GM21723 (cell line): ENCODE measurements around the gene TNFRSF8.
"Not testable (repeated sequence)": the region's sequence is repeated elsewhere in the genome, so short reads cannot be mapped to it uniquely, and the experiment has no call there.

ENCODE experiments used
- ATAC-seq: cut with Tn5 transposase; IDR thresholded peaks from one replicate; pipeline ENCODE4 v1.9.1; 2021; ENCODE audit warnings: mild to moderate bottlenecking, moderate library complexity; ENCODE audit not compliant: unreplicated experiment

The TNFRSF8 gene

DNA sequence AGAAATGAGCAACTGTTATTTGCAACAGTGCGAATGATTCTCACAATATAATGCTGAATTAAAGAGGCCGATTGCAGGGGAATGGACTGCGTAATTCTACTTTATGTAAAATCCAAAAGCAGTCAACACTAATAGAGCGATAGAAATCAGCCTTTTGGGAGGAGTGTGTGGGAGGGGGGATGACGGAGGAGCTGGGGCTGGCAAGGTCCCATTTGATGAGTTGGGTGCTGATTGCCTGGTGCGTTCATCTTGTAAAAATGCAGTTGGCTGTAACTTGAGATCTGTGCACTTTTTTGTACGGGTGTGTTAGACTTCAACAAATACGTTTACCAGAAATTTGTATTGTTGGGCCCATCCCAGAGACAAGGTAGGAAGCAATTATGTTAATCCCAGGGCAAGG is 20.7 kb downstream of the TNFRSF8 start:
- no peak for ATAC-seq

DNA sequence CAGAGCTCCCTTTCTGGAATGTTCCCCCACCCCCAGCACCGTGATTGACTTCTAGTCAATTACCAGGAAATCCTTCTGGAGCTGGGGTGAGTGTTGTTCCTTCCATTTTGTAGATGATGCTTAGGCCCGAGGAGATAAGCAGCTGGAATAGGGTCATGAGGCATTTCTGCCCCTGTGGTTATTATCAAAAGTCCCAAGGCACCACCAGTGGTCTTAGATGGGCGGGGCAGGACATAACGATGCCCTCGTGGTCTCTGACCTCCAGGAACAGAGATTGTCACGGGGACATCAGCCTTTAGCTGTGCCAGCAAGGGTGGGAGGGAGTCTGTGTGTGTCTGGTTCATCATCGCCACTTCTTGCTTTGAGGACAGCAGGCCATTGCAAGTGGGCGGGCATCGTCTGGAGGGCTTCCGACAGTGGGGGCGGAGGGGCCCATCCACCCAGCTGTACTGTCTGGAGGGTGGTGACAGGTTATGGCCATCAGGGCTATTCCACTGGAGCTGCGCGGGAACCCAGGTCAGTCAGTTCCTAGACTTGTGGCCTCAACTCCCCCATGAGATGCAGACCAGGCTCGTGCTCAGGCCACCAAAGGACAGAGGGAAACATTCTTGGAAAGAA is 22.6 kb downstream of the TNFRSF8 start:
- ATAC-seq: no peak

DNA sequence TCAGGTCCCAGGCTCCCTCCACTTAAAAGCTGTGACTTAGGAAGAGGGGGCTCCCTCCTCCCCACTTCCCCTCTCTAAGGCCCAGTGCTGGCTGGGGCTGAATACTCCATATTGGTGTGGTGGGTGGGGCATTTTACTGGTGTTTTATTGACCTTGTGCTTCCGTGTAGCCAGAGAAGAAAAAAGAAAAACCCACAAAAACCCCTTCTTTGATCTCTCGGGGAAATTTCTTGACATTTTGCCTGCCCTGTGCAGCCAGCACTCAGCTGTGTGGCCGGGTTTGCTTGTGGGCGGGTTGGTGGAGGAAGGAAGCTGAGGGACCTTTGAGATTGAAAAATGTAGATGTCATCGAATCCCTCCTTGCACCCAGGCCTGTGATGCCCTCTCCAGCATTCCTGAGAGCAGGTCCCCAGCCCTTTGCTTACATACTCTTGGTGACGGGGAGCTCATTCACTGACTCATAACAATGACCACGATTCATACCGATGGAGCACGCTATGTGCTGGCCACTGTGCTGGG is 24.8 kb downstream of the TNFRSF8 start:
- no peak for ATAC-seq

DNA sequence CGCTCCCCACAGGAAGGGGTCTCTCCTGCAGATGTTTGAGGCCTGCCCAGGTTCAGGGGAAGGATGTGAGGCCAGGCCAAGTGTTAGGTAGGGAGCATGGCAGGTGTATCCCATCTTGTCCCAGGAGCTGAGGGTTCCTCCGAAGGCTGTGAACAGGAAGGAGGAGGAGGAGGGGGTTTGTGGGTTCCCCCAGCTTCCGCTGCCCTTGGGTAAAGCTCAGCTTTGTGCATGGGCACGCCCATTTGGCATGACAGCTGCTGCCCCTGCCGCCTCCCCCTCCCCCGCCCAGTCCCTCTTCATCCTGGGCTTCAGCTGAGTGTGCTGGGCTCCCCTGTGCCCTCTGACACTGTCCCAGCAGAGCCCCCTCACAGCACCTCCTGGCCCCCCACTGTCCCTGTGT is 25.5 kb downstream of the TNFRSF8 start:
- no peak for ATAC-seq

DNA sequence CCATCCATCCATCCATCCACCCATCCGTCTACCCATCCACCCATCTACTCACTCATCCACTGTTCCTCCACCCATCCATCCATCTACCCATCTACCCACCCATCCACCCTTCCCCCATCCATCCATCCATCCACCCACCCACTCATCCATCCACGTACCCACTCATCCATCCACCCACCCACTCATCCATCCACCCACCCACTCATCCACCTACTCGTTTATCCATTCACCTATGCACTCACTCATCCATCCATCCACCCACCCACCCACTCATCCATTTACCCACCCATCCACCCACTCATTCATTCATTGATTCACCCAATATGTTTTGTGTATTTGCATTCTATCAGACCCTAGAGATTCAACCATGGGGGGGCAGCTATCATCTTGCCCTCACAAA is 27.2 kb downstream of the TNFRSF8 start:
- ATAC-seq: no peak

DNA sequence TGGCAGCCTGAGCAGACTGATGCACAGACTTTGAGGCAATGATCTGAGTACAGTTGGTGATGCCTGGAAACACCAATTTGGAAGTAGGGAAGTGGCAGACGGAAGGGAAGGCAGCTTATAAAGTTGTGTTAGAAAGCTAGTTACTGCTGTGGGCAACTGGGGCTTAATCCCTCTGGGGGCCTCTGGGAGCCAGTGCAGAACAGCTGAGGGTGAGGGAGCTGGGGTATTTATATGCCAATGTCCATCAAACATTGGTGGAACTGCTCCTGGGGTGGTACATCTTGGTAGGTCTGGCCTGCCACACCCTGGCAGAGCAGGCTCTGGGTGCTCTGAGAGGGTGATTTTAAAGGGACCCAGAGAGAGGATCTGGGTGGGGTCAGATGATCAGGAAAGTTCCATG is 28.1 kb downstream of the TNFRSF8 start:
- ATAC-seq: no peak

DNA sequence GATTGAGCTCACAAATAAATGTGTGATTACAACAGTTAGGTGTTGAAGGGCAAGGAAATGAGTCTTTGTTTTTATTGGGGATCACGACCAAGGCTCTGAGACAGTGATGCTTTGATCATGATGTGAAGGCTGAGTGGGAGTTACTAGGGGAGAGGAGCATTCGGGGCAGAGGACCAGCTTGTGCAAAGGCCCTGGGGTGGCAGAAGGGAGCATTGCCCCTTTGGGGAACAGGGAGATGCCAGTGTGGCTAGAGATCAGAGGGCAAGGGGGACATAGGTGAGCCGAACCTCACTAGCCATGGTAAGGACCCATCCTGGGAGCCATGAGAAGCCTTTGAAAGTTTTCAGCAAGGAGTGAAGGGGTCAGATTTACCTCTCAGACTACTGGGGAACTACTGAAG is 31.1 kb downstream of the TNFRSF8 start:
- ATAC-seq: no peak

DNA sequence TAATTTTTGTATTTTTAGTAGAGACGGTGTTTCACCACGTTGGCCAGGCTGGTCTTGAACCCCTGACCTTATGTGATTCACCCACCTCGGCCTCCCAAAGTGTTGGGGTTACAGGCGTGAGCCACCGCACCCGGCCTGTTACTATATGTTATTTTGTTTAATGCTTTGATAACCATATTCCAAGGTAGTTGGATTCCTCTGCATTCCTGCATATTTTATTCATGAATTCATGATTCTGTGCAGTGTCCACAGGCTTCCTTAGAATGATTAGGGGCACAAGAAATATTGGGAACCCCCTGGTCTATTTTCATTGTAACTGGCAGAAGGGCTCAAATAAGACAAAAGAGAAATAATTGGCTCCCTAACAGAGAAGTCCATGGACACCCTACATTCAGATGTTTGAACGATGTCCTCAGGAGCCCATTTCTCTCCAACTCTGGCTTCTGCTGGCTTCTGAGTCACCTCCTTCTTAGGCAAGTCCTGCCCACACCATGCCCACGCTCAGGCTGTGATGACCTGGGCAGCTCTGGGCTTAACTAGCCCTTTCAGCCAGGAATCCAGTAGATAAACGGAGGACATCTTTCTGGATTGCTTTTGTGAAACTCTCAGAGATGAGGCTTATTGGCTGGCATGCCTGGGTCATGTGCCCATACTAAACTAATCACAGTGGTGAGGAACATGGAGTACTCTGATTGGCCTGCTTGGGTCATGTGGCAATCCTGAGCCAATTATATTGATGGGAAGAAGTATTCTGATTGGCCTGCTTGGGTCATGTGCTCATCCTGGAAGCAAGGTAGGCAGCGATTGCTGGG is 32.6 kb downstream of the TNFRSF8 start:
- ATAC-seq: no peak

DNA sequence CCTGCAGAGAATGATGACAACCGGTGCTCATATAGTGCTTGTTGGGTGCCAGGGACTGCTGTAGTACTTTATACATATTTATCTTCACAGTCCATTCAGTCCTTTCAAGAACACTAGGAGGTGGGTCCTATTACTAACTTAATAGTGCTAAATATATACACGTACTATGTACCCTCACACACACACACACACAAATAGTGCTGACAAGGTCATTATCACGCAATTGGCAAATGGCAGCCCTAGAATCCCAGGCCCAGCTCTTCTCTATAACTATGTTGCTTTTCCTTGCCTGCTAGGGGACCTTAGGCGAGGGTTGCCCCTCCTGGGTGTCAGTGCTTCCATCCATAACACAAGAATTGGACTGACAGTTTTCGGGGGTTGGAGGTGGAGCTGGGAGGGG is 33.5 kb downstream of the TNFRSF8 start:
- ATAC-seq: no peak

DNA sequence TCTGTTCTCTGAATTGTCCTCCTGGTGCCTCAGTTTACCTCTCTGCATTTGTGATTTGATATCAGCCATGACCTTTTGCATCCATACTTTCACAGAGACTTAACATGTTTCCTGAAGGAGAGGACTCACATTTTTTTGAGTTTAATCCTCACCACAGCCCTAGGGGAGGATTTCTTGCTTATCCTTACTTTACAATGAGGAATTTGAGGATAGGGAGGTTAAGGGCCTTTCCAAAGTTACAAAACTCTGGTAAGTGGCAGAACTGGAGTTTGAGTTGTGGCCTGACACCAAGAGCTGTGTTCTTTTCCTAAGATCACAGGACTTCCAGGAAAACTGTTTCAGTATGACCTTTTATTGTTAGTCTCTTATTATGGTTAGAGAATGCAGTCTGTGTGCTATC is 34.2 kb downstream of the TNFRSF8 start:
- ATAC-seq: no peak

DNA sequence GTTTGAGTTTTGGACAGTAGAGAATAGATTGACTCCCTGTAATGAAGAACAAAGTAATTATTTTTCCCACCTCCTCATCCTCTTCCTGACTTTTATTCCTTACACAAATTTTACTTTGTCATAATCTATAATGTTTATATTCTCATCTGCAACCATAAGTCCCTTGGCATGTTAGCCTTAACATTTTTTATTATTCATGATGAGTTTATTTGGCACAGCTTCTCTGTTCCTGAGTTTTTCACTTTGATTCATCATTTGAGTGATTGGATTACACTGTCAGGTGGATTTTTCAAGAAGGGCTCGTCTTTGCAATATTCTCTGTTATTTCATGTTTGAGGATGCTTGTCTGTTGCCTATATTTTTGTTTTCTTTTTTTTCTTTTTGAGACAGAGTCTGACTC is 35.7 kb downstream of the TNFRSF8 start:
- no peak for ATAC-seq

DNA sequence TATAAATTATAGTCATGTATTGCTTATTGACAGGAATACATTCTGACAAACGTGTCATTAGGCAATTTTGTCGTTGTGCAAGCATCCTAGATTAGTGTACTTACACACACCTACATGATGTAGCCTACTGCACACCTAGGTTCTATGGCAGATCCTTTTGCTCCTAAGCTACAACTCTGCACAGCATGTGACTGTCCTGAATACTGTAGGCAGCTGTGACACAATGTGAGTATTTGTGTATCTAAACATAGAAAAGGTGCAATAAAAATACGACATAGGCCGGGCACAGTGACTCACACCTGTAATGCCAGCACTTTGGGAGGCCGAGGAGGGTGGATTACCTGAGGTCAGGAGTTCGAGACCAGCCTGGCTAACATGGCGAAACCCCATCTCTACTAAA is 36.5 kb downstream of the TNFRSF8 start:
- ATAC-seq: no peak

DNA sequence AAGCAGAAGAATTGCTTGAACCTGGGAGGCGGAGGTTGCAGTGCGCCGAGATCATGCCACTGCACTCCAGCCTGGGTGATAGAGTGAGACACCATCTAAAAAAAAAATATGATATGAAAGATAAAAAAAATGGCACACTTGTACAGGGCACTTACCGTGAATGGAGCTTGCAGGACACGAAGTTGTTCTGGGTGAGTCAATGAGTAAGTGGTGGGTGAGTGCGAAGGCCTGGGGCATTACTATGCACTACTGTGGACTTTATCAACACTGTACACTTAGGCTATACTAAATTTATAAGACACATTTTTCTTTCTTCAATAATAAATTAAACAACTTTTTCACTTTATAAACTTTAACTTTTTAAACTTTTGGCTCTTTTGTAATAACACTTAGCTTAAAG is 37.0 kb downstream of the TNFRSF8 start:
- ATAC-seq: no peak

DNA sequence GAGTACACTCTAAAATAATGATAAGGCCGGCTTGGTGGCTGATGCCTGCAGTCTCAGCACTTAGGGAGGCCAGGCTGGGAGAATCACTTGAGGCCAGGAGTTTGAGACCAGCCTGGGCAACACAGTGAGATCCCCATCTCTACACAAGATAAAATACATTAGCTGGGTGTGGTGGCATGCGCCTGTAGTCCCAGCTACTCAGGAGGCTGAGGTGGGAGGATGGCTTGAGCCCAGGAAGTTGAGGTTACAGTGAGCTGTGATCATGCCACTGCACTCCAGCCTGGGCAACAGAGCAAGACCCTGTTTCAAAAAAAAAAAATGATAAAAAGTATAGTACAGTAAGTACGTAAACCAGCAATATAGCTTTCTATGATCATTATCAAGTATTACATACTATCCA is 38.0 kb downstream of the TNFRSF8 start:
- not testable (repeated sequence) for ATAC-seq

DNA sequence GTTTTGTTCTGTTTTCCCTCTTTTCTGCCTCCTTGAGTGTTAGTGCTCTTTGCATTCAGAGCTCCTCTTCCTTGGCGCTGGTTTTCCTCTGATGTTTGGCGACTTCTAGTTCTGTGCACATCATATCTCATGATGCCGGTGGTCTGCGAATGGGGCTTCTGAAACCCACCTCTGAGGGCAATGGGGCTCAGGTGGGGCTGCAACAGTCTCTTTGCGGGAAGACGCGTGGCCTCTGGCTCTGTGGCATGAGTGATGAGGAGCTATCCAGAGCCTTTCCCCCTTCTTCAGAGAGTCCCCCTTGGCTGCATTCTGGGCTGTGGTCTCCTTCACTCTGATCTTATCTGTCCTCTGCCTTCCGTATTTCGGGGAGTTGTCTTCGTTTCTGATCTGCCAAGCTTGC is 39.0 kb downstream of the TNFRSF8 start:
- ATAC-seq: no peak

DNA sequence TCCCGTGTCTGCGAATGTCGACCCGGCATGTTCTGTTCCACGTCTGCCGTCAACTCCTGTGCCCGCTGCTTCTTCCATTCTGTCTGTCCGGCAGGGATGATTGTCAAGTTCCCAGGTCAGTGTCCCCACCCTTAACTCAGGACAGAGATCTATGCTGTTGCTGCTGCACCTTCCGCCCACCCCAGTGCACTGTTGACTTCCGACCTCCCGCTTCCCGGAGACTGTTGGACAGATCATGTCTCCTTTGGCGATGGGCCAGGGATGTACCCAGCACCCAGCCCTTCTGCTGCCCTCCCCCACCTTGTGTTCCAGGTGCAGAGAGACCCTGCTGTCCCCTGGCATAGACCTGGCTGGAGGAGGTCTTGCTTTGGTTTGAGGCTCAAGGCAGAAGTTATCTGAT is 41.3 kb downstream of the TNFRSF8 start:
- no peak for ATAC-seq

DNA sequence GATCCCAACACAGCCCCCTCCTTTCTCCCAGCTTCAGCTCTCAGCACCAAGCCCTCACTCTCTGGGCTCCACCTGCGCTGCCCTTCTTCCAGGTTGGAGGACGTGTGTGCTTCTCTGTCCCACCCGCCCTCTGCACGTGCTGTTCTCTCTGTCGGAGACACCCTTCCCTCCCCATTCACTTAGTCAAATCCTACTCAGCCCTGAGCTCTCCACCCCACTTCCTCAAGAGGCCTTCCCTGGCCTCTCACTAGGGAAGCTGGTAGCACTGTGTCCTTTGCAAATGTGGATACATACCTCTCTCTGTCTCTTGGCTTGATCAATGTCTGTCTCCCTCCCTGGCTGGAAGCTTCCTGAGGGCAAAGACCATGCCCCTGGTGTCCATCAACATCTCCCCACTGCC is 43.0 kb downstream of the TNFRSF8 start:
- ATAC-seq: no peak

DNA sequence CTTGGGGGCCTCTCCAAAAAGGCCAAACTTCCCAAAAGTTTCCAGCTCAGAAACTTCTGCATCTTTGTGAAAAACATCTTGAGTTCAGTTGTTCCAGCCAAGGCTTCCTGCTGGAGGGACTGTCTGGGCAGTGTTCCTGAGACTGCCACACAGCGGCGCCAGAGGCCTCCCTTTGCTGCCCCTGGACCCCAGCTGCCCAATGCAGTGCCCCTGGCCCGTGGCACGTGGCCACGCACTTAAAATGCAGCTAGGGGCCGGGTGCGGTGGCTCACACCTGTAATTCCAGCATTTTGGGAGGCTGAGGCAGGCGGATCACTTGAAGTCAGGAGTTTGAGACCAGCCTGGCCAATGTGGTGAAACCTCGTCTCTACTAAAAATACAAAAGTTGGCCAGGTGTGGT is 43.8 kb downstream of the TNFRSF8 start:
- ATAC-seq: not testable (repeated sequence)

DNA sequence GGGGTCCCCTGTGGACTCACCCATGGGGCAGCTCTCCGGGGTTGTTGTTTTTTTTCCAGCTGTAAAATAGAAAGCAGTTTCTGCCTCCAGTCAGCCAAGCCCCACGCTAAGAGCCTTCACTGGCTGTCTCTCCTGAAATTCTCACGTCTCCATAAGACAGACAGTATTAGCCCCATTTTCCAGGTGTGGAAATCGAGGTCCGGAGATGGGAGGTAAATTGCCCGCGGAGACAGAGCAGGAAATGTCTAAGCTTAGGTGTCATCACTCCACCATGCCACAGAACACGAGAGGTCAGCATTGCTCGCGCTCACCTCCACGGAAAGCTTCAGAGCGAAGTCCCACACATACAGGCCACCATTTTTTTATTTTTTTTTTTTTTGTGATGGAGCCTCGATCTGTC is 44.6 kb downstream of the TNFRSF8 start:
- no peak for ATAC-seq

DNA sequence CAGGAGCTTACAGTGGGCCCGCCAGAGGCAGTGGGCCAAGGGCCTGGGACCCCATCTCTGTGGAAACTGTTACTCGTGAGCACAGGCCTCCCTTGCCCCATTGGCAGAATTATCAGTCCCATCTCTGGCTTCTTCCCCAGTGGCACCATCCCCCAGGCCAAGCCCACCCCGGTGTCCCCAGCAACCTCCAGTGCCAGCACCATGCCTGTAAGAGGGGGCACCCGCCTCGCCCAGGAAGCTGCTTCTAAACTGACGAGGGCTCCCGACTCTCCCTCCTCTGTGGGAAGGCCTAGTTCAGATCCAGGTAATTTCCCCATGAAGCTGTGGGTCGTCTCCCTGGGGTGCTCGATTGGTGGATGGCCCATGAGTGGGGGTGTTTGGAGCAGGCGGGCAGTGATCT is 46.8 kb downstream of the TNFRSF8 start:
- no peak for ATAC-seq

DNA sequence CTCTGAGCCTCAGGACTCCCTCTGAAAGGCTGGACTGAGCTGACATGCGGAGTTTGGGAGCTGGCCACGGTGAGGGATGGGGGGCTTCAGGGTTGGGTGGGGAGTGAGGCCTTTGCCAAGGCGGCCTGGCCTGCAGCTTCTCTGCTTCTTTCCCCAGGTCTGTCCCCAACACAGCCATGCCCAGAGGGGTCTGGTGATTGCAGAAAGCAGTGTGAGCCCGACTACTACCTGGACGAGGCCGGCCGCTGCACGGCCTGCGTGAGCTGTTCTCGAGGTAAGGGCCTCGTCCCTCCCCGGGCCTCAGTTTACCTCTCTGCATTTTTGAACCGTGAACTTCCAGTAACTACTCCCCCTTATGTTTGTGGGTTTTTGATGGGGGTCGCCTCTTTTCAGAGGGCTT is 48.6 kb downstream of the TNFRSF8 start:
- no peak for ATAC-seq

DNA sequence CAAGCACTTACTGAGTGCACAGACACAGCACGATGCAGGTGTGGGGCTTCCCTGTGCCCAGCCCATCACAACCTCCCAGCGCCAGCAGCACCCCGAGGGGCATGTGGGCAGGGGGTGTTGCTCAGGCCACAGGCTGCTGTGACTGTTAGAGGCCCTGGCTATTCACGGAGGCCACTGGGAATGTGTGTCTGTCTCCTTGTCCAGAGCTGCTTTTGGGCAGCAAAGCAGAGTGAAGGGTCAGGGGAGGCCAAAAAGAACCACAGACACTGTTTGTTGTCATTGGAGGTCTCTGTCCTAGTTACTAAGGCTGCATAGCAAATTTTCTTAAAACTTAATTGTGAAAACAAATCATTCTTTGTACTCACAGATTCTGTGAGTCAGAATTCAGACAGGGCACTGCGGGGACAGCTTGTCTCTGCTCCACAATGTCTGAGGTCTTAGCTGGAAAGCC is 49.6 kb downstream of the TNFRSF8 start:
- ATAC-seq: no peak
